ENCODE data around the gene POLR2M. TPM values are rescaled to one million over a fixed set of nuclear protein-coding genes. Genes with fewer than 3 reads are reported as not detected.

Gene POLR2M
- total RNA-seq, 1 donor, result 416 TPM

DNA sequence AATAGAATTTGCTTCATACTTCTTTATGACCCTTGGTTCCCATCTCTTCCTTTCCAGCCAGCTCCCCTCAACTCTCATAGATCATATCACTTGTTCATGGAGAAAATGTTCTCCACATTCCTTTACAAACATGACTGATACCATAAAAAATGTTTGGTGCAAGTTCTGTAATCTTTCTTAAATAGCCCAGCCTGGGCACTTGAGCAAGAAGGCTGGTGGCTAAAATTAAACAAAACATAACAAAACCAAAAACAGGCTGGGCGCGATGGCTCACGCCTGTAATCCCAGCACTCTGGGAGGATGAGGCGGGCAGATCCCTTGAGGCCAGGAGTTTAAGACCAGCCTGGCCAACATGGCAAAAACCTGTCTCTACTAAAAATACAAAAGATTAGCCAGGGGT, 8.9 kb upstream of the POLR2M start:
- no peak for DNase-seq (ENCODE audit: insufficient read length, low spot score, missing footprints)
- no peaks in the 10 kb centered on the region for H3K79me2 ChIP-seq (ENCODE audit: insufficient read depth, low read length)
- H4K20me1 ChIP-seq (ENCODE audit: insufficient read depth, low read length), result no peaks in the 10 kb centered on the region
- H3K4me2 ChIP-seq (ENCODE audit: insufficient read depth, low read length), result peak overlapping the region; percentile 26
- H3K36me3 ChIP-seq (ENCODE audit: insufficient read depth, low read length), result no peaks in the 10 kb centered on the region
- no peaks in the 10 kb centered on the region for H3K9me3 ChIP-seq (ENCODE audit: low read depth, low read length)
- H2AFZ ChIP-seq (ENCODE audit: low read length), result no peak overlapping the region
- peaks cover 23% of the 10 kb centered on the region for H3K4me1 ChIP-seq (ENCODE audit: insufficient read depth, low read length)
- no peak overlapping the region for H3K27ac ChIP-seq (ENCODE audit: low read depth, low read length)
- TF ChIP-seq, protein P1, sequence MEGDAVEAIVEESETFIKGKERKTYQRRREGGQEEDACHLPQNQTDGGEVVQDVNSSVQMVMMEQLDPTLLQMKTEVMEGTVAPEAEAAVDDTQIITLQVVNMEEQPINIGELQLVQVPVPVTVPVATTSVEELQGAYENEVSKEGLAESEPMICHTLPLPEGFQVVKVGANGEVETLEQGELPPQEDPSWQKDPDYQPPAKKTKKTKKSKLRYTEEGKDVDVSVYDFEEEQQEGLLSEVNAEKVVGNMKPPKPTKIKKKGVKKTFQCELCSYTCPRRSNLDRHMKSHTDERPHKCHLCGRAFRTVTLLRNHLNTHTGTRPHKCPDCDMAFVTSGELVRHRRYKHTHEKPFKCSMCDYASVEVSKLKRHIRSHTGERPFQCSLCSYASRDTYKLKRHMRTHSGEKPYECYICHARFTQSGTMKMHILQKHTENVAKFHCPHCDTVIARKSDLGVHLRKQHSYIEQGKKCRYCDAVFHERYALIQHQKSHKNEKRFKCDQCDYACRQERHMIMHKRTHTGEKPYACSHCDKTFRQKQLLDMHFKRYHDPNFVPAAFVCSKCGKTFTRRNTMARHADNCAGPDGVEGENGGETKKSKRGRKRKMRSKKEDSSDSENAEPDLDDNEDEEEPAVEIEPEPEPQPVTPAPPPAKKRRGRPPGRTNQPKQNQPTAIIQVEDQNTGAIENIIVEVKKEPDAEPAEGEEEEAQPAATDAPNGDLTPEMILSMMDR (IDR thresholded peaks at IDR 0.05; ENCODE audit: extremely low read depth, low read depth, low read length), result no peak
- H3K27me3 ChIP-seq (ENCODE audit: insufficient read depth, low read length), result no peaks in the 10 kb centered on the region
- H3K4me3 ChIP-seq (ENCODE audit: insufficient read depth, low read length), result no peak overlapping the region

DNA sequence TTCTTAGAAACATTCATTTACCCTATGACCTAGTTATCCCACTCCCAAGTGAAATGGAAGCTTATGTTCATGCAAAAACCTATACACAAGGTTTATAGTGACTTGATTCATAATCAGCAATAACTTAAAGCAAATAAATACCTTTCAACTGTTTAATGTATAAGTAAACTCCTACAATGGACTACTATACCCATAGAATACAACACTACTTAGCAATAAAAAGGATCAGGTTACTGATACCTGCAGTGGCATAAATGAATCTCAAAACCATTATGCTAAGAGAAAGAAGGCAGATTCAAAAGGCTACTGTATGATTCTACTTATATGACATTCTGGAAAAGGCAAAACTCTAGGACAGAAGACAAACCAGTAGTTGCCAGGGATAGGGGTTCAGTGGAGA, 8.3 kb upstream of the POLR2M start:
- no peak for DNase-seq (ENCODE audit: insufficient read length, low spot score, missing footprints)
- no peak overlapping the region for H3K4me2 ChIP-seq (ENCODE audit: insufficient read depth, low read length)
- no peak overlapping the region for H3K4me3 ChIP-seq (ENCODE audit: insufficient read depth, low read length)
- no peaks in the 10 kb centered on the region for H3K36me3 ChIP-seq (ENCODE audit: insufficient read depth, low read length)
- H2AFZ ChIP-seq (ENCODE audit: low read length), result no peak overlapping the region
- H3K4me1 ChIP-seq (ENCODE audit: insufficient read depth, low read length), result peaks cover 16% of the 10 kb centered on the region
- H3K27ac ChIP-seq (ENCODE audit: low read depth, low read length), result no peak overlapping the region
- no peaks in the 10 kb centered on the region for H3K79me2 ChIP-seq (ENCODE audit: insufficient read depth, low read length)
- TF ChIP-seq, protein P1 (IDR thresholded peaks at IDR 0.05; ENCODE audit: extremely low read depth, low read depth, low read length), result no peak
- no peaks in the 10 kb centered on the region for H3K27me3 ChIP-seq (ENCODE audit: insufficient read depth, low read length)
- no peaks in the 10 kb centered on the region for H3K9me3 ChIP-seq (ENCODE audit: low read depth, low read length)
- no peaks in the 10 kb centered on the region for H4K20me1 ChIP-seq (ENCODE audit: insufficient read depth, low read length)

DNA sequence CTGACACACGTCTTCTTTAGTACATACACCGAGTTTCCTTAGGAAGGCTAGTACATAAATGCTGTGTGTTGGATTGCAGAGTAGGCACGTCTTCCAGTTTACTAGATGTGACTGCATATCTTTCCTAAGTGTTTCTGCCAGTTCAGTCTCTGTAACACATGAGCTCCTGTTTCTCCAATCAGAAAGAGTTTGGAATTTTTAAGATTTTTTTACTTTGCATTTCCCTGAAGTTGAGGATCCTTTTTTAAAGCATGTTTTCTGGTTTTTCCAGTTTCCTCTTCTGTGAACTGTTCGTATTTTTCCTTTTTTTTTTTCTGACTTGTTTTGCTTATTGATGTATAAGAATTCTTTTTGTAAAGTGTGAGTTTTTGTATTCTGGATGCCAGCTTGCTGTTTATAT, 7.5 kb upstream of the POLR2M start:
- Histone ChIP-seq H3K27me3 (ENCODE audit: insufficient read depth, low read length) (no peaks in the 10 kb centered on the region), H4K20me1 (ENCODE audit: insufficient read depth, low read length) (no peaks in the 10 kb centered on the region), H3K4me3 (ENCODE audit: insufficient read depth, low read length) (no peak overlapping the region), H2AFZ (ENCODE audit: low read length) (no peak overlapping the region), H3K79me2 (ENCODE audit: insufficient read depth, low read length) (no peaks in the 10 kb centered on the region), H3K36me3 (ENCODE audit: insufficient read depth, low read length) (no peaks in the 10 kb centered on the region), H3K9me3 (ENCODE audit: low read depth, low read length) (no peaks in the 10 kb centered on the region), H3K4me2 (ENCODE audit: insufficient read depth, low read length) (no peak overlapping the region), H3K4me1 (ENCODE audit: insufficient read depth, low read length) (peaks cover 11% of the 10 kb centered on the region), H3K27ac (ENCODE audit: low read depth, low read length) (no peak overlapping the region)
- TF ChIP-seq, protein P1 (IDR thresholded peaks at IDR 0.05; ENCODE audit: extremely low read depth, low read depth, low read length), result no peak
- no peak for DNase-seq (ENCODE audit: insufficient read length, low spot score, missing footprints)

DNA sequence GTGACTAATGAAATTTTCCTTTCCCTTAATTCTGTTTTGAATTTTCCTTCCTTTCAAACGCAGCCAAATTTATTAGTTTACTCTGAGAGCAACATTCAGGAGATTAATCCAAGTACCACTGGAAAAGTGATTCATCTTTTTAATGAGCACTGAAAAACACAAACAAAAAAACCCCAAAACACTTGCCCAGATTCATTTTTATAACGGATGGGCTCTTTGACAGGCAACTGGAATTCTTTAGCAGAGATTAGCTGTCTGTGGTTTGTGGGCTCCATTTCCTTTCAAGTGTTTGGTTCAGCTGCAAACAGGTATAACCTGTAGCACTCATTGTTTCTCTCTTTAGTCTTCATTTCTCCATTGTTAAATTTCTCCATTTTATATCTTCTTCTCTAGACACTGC, 3.1 kb upstream of the POLR2M start:
- Histone ChIP-seq H2AFZ (ENCODE audit: low read length) (no peak overlapping the region), H4K20me1 (ENCODE audit: insufficient read depth, low read length) (peaks cover 3% of the 10 kb centered on the region), H3K36me3 (ENCODE audit: insufficient read depth, low read length) (no peaks in the 10 kb centered on the region), H3K9me3 (ENCODE audit: low read depth, low read length) (no peaks in the 10 kb centered on the region), H3K4me2 (ENCODE audit: insufficient read depth, low read length) (no peak overlapping the region), H3K4me3 (ENCODE audit: insufficient read depth, low read length) (no peak overlapping the region), H3K27me3 (ENCODE audit: insufficient read depth, low read length) (no peaks in the 10 kb centered on the region), H3K27ac (ENCODE audit: low read depth, low read length) (no peak overlapping the region), H3K4me1 (ENCODE audit: insufficient read depth, low read length) (peaks cover 13% of the 10 kb centered on the region), H3K79me2 (ENCODE audit: insufficient read depth, low read length) (peaks cover 24% of the 10 kb centered on the region)
- DNase-seq (ENCODE audit: insufficient read length, low spot score, missing footprints), result no peak
- TF ChIP-seq, protein P1 (IDR thresholded peaks at IDR 0.05; ENCODE audit: extremely low read depth, low read depth, low read length), result no peak
